Measurements from ENCODE around the gene MLANA. TPM values are rescaled to one million over a fixed set of nuclear protein-coding genes. Genes with fewer than 3 reads are reported as not detected.

MLANA gene
- total RNA-seq, 1 donor from 2014 or later: not detected

DNA sequence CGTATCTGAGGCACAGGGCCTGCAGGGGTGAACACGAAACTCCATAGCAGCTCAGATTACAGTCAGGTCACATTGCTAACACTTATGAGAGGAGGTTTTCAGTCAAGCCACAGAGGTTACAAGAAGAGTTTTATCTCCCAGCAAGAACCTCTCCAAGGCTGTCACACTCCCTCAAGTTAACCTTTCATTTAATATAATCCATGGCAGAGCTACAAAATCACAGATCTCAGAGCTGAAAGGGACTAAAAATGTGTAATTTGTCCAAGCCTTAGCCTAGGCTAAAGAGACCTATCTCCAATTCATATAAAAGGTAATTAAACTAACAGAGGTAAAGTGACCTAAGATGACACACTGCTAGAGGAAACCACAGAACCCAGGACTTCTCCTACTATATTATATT is 57.2 kb downstream of the MLANA start:
- ATAC-seq (ENCODE audit: poor library complexity) (peak; percentile 68), DNase-seq (no peak)
- intact Hi-C loops (cut with DNase I): no loop called here

DNA sequence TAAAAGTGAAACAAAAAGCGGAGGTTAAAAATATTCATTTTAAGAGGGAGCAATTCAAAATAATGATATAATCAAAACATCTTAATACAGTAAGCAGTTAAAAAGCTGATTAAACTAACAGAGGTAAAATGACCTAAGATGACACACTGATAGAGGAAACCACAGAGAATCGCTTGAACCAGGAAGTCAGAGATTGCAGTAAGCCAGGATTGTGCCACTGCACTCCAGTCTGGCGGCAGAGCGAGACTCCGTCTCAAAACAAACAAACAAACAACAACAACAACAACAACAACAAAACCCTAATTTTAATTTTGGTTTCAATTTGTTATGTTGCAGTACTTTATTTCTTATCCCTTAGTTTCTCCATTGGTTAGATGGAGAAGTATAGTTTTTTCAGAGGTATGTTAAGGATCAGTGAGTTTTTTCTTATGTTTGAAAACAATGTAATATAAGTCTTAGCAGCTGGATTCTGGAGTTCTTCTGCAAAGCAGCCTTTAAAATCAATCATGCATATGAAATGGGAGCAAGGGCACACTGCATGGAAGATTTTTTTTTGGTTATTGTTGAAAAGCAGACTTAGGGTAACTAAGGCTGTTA is 58.5 kb downstream of the MLANA start:
- no peak for ATAC-seq (ENCODE audit: poor library complexity)
- DNase-seq: no peak
- intact Hi-C loops (cut with DNase I): no loop called here

DNA sequence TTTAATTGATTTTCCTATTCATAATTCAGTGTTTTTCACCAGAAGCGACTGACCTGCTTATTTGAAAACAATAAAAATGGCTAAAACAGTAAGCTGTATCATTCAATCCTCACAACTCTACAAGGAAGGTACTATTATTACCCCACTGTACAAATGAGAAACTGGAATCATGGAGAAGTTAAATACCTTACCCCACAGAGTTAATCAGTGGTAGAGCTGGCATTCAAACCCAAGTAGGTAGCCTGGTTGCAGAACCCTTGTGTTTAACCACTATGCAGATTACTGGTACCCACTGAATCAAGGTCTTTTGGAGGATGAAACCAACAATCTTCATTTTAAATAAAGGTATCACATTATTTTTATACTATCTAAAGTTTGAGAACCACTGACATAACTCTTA is 59.6 kb downstream of the MLANA start:
- ATAC-seq (ENCODE audit: poor library complexity): no peak
- no peak for DNase-seq
- intact Hi-C loops (cut with DNase I): no loop called here

GRCh38 chr9:5951686-5952211 is 61.1 kb downstream of the MLANA start:
- intact Hi-C loops (cut with DNase I): no loop called here
- DNase-seq (no peak), ATAC-seq (ENCODE audit: poor library complexity) (no peak)

DNA sequence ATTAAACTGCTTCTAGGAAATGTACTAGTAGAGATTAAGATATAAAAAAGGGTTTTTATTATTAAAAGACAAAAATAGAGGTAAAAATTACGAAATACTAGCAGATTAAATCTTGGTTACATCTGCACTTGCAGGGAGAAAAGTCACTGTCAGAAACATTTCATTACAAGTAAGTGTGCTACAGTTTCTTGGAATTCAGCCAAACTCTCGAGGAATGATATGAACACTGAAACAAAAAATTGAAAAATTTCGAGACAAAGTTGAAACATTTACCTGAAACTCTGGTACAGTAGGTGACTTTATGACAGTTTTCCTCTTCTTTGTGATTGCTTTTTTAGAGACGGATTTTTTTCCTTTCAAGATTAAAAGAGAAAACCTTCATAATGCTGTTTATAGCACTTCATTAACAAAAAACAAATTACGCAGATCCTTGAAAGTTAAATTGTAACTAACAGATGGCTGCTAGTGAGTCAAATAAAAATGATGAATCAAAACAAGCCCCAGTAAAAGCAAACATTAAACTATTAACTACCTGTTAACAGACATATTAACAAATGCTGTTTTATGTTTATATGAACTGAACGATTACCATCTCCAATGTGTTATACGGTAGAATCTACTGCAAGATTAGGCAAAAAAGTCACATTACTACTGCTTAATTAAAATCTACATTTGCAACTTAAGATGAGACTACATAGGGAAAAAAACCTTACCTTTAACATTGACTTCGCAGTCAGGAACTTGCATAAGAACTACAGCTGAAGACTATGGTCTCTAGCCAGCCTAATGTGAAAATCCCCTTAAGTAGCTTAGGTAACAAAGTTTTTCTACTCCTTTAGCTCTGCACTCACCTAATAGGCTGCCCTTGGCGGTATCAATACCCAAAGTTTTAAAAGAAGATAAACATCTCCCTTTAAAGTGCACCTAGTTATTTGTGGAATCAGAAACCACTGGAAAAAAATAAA is 63.3 kb downstream of the MLANA start:
- DNase-seq (no peak), ATAC-seq (ENCODE audit: poor library complexity) (no peak)
- intact Hi-C loops (cut with DNase I): no loop called here

DNA sequence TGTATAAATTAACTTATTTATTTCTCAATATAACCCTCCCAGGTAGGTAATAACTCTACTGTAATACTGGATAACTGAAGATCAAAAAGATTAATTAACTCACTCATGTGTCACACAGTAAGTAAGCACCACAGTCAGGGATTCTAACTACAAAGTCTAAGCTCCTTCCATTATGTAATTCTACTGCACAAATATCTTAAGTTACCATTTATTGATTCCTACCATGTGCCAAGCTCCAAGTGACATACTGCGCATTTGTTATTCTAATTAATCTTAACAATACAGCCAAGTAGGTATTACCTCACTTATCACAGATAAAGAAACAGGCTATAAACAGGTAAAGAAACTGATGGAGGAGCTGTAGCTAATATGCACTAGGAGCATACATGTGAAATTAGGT is 66.5 kb downstream of the MLANA start:
- intact Hi-C loops (cut with DNase I): no loop called here
- ATAC-seq (ENCODE audit: poor library complexity) (no peak), DNase-seq (no peak)

DNA sequence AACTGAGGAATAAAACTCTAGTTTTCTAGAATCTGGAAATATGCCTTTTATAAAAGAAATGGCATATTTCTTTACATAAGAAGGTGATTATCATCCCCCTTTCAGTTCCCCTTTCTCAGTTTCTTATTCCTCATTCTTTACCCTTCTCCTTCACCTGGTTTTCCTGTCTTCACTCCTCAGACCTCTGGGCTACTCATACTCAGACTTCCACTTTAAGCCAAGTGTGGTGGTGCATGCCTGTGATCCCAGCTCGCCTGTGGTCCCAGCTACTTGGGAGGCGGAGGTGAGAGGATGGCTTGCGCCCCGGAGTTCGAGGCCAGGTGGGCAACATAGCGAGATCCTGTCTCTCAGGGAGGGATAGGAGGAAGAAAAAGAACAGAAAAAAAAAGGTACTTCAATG is 67.6 kb downstream of the MLANA start:
- intact Hi-C loops (cut with DNase I): no loop called here
- DNase-seq: peak; percentile 25
- no peak for ATAC-seq (ENCODE audit: poor library complexity)

Other genes with a start within 250 kb of the MLANA start
- gene ERMP1, start 57.8 kb upstream of the MLANA start, total RNA-seq: 19.3 TPM
- gene RANBP6, start 124.7 kb downstream of the MLANA start, total RNA-seq: 20.5 TPM

Measured in Right ventricle myocardium superior (tissue), 1 donor.